ENCODE measurements around the gene HAPLN1. TPM values are rescaled to one million over a fixed set of nuclear protein-coding genes. Genes with fewer than 3 reads are reported as not detected.

HAPLN1 gene
- total RNA-seq, 3 donors from 2014 or later (not counting 1 experiment from before 2014, with no cell fraction given), result not detected

GRCh38 chr5:83745816-83746215 lies 25.2 kb upstream of the HAPLN1 start:
- no peak for TF ChIP-seq CTCF (IDR thresholded peaks at IDR 0.05)
- Histone ChIP-seq H3K4me3 (ENCODE audit: low read length) (no peak overlapping the region), H3K27me3 (ENCODE audit: control insufficient read depth, insufficient read depth, low read length) (no peaks in the 10 kb centered on the region), H3K9me3 (ENCODE audit: control insufficient read depth, insufficient read depth, low read length) (peaks cover 5% of the 10 kb centered on the region), H3K27ac (ENCODE audit: low read length) (no peak overlapping the region), H3K36me3 (ENCODE audit: control insufficient read depth, insufficient read depth, low read length) (no peaks in the 10 kb centered on the region), H3K4me1 (ENCODE audit: control insufficient read depth, insufficient read depth, low read length) (no peaks in the 10 kb centered on the region)
- Mint-ChIP-seq H3K4me3 (no peak overlapping the region), H3K4me1 (no peaks in the 10 kb centered on the region), H3K9me3 (peaks cover 7 to 21% of the 10 kb centered on the region in 2 donors), H3K27me3 (ENCODE audit: low read depth in 2 of 2) (no peaks in the 10 kb centered on the region), H3K27ac (no peak overlapping the region), H3K36me3 (no peaks in the 10 kb centered on the region)
- ATAC-seq, result no peak
- intact Hi-C loops (cut with micrococcal nuclease), result no loop called here
- no peak for DNase-seq
- 71% methylated on average over 1 of the region's 2 CpGs for WGBS (ENCODE audit: insufficient coverage)

GRCh38 chr5:83744821-83745220 lies 24.2 kb upstream of the HAPLN1 start:
- ATAC-seq (no peak), DNase-seq (no peak)
- Histone ChIP-seq H3K4me1 (ENCODE audit: control insufficient read depth, insufficient read depth, low read length) (no peaks in the 10 kb centered on the region), H3K36me3 (ENCODE audit: control insufficient read depth, insufficient read depth, low read length) (no peaks in the 10 kb centered on the region), H3K4me3 (ENCODE audit: low read length) (no peak overlapping the region), H3K27me3 (ENCODE audit: control insufficient read depth, insufficient read depth, low read length) (no peaks in the 10 kb centered on the region), H3K27ac (ENCODE audit: low read length) (no peak overlapping the region), H3K9me3 (ENCODE audit: control insufficient read depth, insufficient read depth, low read length) (peaks cover 5% of the 10 kb centered on the region)
- Mint-ChIP-seq H3K36me3 (no peaks in the 10 kb centered on the region), H3K27ac (no peak overlapping the region), H3K9me3 (peaks cover 5 to 20% of the 10 kb centered on the region in 2 donors), H3K27me3 (ENCODE audit: low read depth in 2 of 2) (no peaks in the 10 kb centered on the region), H3K4me1 (no peaks in the 10 kb centered on the region), H3K4me3 (no peak overlapping the region)
- intact Hi-C loops (cut with micrococcal nuclease), result no loop called here
- 0% methylated on average over 1 of the region's 1 CpG for WGBS (ENCODE audit: insufficient coverage)
- TF ChIP-seq CTCF (IDR thresholded peaks at IDR 0.05), result no peak

GRCh38 chr5:83742089-83742488 lies 21.4 kb upstream of the HAPLN1 start:
- no peak overlapping the region for H3K27ac ChIP-seq (ENCODE audit: low read length)
- intact Hi-C loops (cut with micrococcal nuclease), result no loop called here
- Mint-ChIP-seq H3K27me3 (ENCODE audit: low read depth in 2 of 2) (no peaks in the 10 kb centered on the region), H3K36me3 (no peaks in the 10 kb centered on the region), H3K4me3 (no peak overlapping the region), H3K4me1 (no peaks in the 10 kb centered on the region), H3K27ac (no peak overlapping the region), H3K9me3 (peaks cover 2 to 8% of the 10 kb centered on the region in 2 donors)
- TF ChIP-seq CTCF (IDR thresholded peaks at IDR 0.05), result no peak
- H3K36me3 ChIP-seq (ENCODE audit: control insufficient read depth, insufficient read depth, low read length), result no peaks in the 10 kb centered on the region
- no peaks in the 10 kb centered on the region for H3K27me3 ChIP-seq (ENCODE audit: control insufficient read depth, insufficient read depth, low read length)
- 93% methylated on average over 4 of the region's 4 CpGs for WGBS (ENCODE audit: insufficient coverage)
- no peak overlapping the region for H3K4me3 ChIP-seq (ENCODE audit: low read length)
- ATAC-seq (no peak), DNase-seq (no peak)
- peaks cover 5% of the 10 kb centered on the region for H3K9me3 ChIP-seq (ENCODE audit: control insufficient read depth, insufficient read depth, low read length)
- no peaks in the 10 kb centered on the region for H3K4me1 ChIP-seq (ENCODE audit: control insufficient read depth, insufficient read depth, low read length)

GRCh38 chr5:83741571-83741970 lies 20.9 kb upstream of the HAPLN1 start:
- 81% methylated on average over 3 of the region's 3 CpGs for WGBS (ENCODE audit: insufficient coverage)
- Mint-ChIP-seq H3K36me3 (no peaks in the 10 kb centered on the region), H3K27me3 (ENCODE audit: low read depth in 2 of 2) (no peaks in the 10 kb centered on the region), H3K4me1 (no peaks in the 10 kb centered on the region), H3K27ac (no peak overlapping the region), H3K4me3 (no peak overlapping the region), H3K9me3 (peaks cover 2 to 8% of the 10 kb centered on the region in 2 donors)
- Histone ChIP-seq H3K27ac (ENCODE audit: low read length) (no peak overlapping the region), H3K36me3 (ENCODE audit: control insufficient read depth, insufficient read depth, low read length) (no peaks in the 10 kb centered on the region), H3K27me3 (ENCODE audit: control insufficient read depth, insufficient read depth, low read length) (no peaks in the 10 kb centered on the region), H3K4me3 (ENCODE audit: low read length) (no peak overlapping the region), H3K4me1 (ENCODE audit: control insufficient read depth, insufficient read depth, low read length) (no peaks in the 10 kb centered on the region), H3K9me3 (ENCODE audit: control insufficient read depth, insufficient read depth, low read length) (peaks cover 3% of the 10 kb centered on the region)
- intact Hi-C loops (cut with micrococcal nuclease), result no loop called here
- DNase-seq (no peak), ATAC-seq (no peak)
- TF ChIP-seq CTCF (IDR thresholded peaks at IDR 0.05), result no peak
